HG03469 (cell line): ENCODE measurements around the gene ZNF274.
"Not testable (repeated sequence)": the region's sequence is repeated elsewhere in the genome, so short reads cannot be mapped to it uniquely, and the experiment has no call there.

Experiments
- ATAC-seq: cut with Tn5 transposase; IDR thresholded peaks from one replicate; pipeline ENCODE4 v1.9.1; 2021; ENCODE audit warnings: mild to moderate bottlenecking, moderate library complexity, moderate number of reproducible peaks; ENCODE audit not compliant: unreplicated experiment

Gene ZNF274

GRCh38 chr19:58182989-58183816, at the start of gene ZNF274:
Gene ZNF274, plus strand, starts transcription at chr19:58183061. Its CDS starts 905 bp downstream, at chr19:58183966.
- ATAC-seq, result peak; percentile 78

GRCh38 chr19:58134244-58134643, 48.6 kb upstream of the ZNF274 start:
- ATAC-seq, result no peak

- ATAC-seq, result no peak
These were observed 37.0 kb upstream of the ZNF274 start for GRCh38 chr19:58145849-58146248.

- ATAC-seq, result not testable (repeated sequence)
These were observed 35.4 kb upstream of the ZNF274 start for GRCh38 chr19:58147475-58147874.

GRCh38 chr19:58150328-58150921, 32.4 kb upstream of the ZNF274 start, which contains the start of gene ZNF329:
Gene ZNF329, minus strand, starts transcription at chr19:58150789. Its CDS starts 21,286 bp downstream, at chr19:58129503.
- no peak for ATAC-seq

GRCh38 chr19:58153386-58153785, 29.5 kb upstream of the ZNF274 start:
- no peak for ATAC-seq

GRCh38 chr19:58154287-58154678, 28.6 kb upstream of the ZNF274 start:
- ATAC-seq, result no peak

GRCh38 chr19:58154679-58155648, 27.9 kb upstream of the ZNF274 start:
- peak; percentile 63 for ATAC-seq

- no peak for ATAC-seq
These were observed 25.7 kb upstream of the ZNF274 start for GRCh38 chr19:58157045-58157728.

- no peak for ATAC-seq
These were observed 16.6 kb upstream of the ZNF274 start for GRCh38 chr19:58166268-58166667.

GRCh38 chr19:58166708-58167280, 16.1 kb upstream of the ZNF274 start:
- no peak for ATAC-seq

GRCh38 chr19:58170860-58171259, 12.0 kb upstream of the ZNF274 start:
- ATAC-seq, result no peak

- no peak for ATAC-seq
These were observed 822 bp upstream of the ZNF274 start for GRCh38 chr19:58181902-58182576.

- ATAC-seq, result no peak
These were observed 278 bp upstream of the ZNF274 start for GRCh38 chr19:58182577-58182988.

- no peak for ATAC-seq
These were observed 955 bp downstream of the ZNF274 start for GRCh38 chr19:58183817-58184215.

GRCh38 chr19:58196901-58197616, 14.2 kb downstream of the ZNF274 start:
- no peak for ATAC-seq

GRCh38 chr19:58203814-58204475, 21.1 kb downstream of the ZNF274 start:
- no peak for ATAC-seq

GRCh38 chr19:58204566-58204965, 21.7 kb downstream of the ZNF274 start:
- no peak for ATAC-seq
